Neural cell (in vitro differentiated cells): Measurements from ENCODE around the gene KCTD21. TPM values are rescaled to one million over a fixed set of nuclear protein-coding genes. Genes with fewer than 3 reads are reported as not detected.

Experiments
- H2AFZ ChIP-seq: fragments of 200-600, 300-800 bp; sonication (generic), shearing (Covaris generic); 2 replicates; pipeline ENCODE4 v1.6.0; 2014; ENCODE audit warnings: low read depth, mild to moderate bottlenecking, antibody characterized with exemption, low read length, moderate library complexity
- H3F3A ChIP-seq: fragments of 200-600 bp; shearing (Covaris generic); 2 replicates; pipeline ENCODE4 v1.6.1; 2016; ENCODE audit warnings: mild to moderate bottlenecking, moderate library complexity, mixed read lengths, antibody characterized with exemption, low read length; ENCODE audit not compliant: insufficient read depth, poor library complexity, severe bottlenecking
- H3K27ac ChIP-seq: fragments of 200-600, 300-800 bp; sonication (generic), shearing (Covaris generic); 2 replicates; pipeline ENCODE4 v1.5.1; 2014; ENCODE audit warnings: mild to moderate bottlenecking, low read length, moderate library complexity
- H3K27me3 ChIP-seq: fragments of 300-800, 200-600 bp; sonication (generic), shearing (Covaris generic); 2 replicates; pipeline ENCODE4 v1.6.0; 2014; ENCODE audit warnings: mild to moderate bottlenecking, low read depth, low read length, moderate library complexity; ENCODE audit not compliant: insufficient read depth
- H3K36me3 ChIP-seq: fragments of 300-800, 200-600 bp; sonication (generic), shearing (Covaris generic); 2 replicates; pipeline ENCODE4 v1.5.1; 2014; ENCODE audit warnings: mild to moderate bottlenecking, antibody characterized with exemption, low read length, moderate library complexity; ENCODE audit not compliant: insufficient read depth
- H3K4me2 ChIP-seq: fragments of 300-800, 200-600 bp; sonication (generic), shearing (Covaris generic); 2 replicates; pipeline ENCODE4 v1.6.0; 2014; ENCODE audit warnings: mild to moderate bottlenecking, low read length
- H3K4me3 ChIP-seq: fragments of 300-800, 200-600 bp; sonication (generic), shearing (Covaris generic); 2 replicates; pipeline ENCODE4 v1.5.1; 2014; ENCODE audit warnings: mild to moderate bottlenecking, low read length, moderate library complexity
- H3K79me2 ChIP-seq: fragments of 200-600 bp; shearing (Covaris generic); replicated peaks from 2 replicates; pipeline ENCODE4 v1.6.0; 2014; ENCODE audit warnings: mild to moderate bottlenecking, low read length, moderate library complexity; ENCODE audit not compliant: insufficient read depth
- H3K9ac ChIP-seq: fragments of 300-800, 200-600 bp; sonication (generic), shearing (Covaris generic); 2 replicates; pipeline ENCODE4 v1.6.1; 2016; ENCODE audit warnings: mild to moderate bottlenecking, low read length, mixed read lengths
- H3K9me2 ChIP-seq: fragments of 200-600 bp; shearing (Covaris generic); 2 replicates; pipeline ENCODE4 v1.6.1; 2016; ENCODE audit warnings: mild to moderate bottlenecking, low read length, mixed read lengths; ENCODE audit not compliant: insufficient read depth
- H3K9me3 ChIP-seq: fragments of 200-600, 300-800 bp; sonication (generic), shearing (Covaris generic); 2 replicates; pipeline ENCODE4 v1.6.1; 2016; ENCODE audit warnings: mild to moderate bottlenecking, mixed run types, low read length, moderate library complexity, mixed read lengths
- H4K20me1 ChIP-seq: fragments of 200-600 bp; shearing (Covaris generic); 2 replicates; pipeline ENCODE4 v1.6.1; 2016; ENCODE audit warnings: mild to moderate bottlenecking, mixed run types; ENCODE audit not compliant: insufficient read depth
- EP300 ChIP-seq: fragments of 450-650 bp; conservative IDR thresholded peaks from 2 replicates; pipeline ENCODE4 v1.6.1; 2014; ENCODE audit warnings: antibody characterized with exemption, mild to moderate bottlenecking, moderate library complexity; ENCODE audit not compliant: poor library complexity, severe bottlenecking
- EZH2 ChIP-seq: fragments of 200-600, 300-800 bp; shearing (Covaris generic), sonication (generic); IDR thresholded peaks from 2 replicates; pipeline ENCODE4 v1.6.1; 2014; ENCODE audit warnings: antibody characterized with exemption, low read length, borderline replicate concordance, mild to moderate bottlenecking; ENCODE audit not compliant: insufficient read depth, poor library complexity, severe bottlenecking
- MXI1 ChIP-seq: fragments of 450-650 bp; conservative IDR thresholded peaks from 2 replicates; pipeline ENCODE4 v1.6.1; 2014; ENCODE audit warnings: antibody characterized with exemption, mild to moderate bottlenecking; ENCODE audit not compliant: poor library complexity, severe bottlenecking
- POLR2AphosphoS5 ChIP-seq: IDR thresholded peaks from 2 replicates; pipeline ENCODE4 v1.6.1; 2012
- RAD21 ChIP-seq: fragments of 450-650 bp; conservative IDR thresholded peaks from 2 replicates; pipeline ENCODE4 v1.6.1; 2014; ENCODE audit warnings: antibody characterized with exemption, mild to moderate bottlenecking, moderate library complexity
- SMC3 ChIP-seq: fragments of 450-650 bp; conservative IDR thresholded peaks from 2 replicates; pipeline ENCODE4 v1.6.1; 2014; ENCODE audit warnings: antibody characterized with exemption, mild to moderate bottlenecking, moderate library complexity; ENCODE audit not compliant: poor library complexity
- TAF1 ChIP-seq: IDR thresholded peaks from 2 replicates; pipeline ENCODE4 v1.6.1; 2012; ENCODE audit warnings: low read depth
- polyA plus RNA-seq: library from polyadenylated mRNA; depleted of rRNA; stranded (reverse); fragments of >200 nt; gene quantifications from 2 replicates; pipeline ENCODE4 v1.2.3, GENCODE V29; 2014
- TF ChIP-seq, protein P1 (sequence below): fragments of 450-650 bp; IDR thresholded peaks from 2 replicates; pipeline ENCODE4 v1.5.1; 2014; ENCODE audit warnings: antibody characterized with exemption, mild to moderate bottlenecking, moderate library complexity; ENCODE audit not compliant: poor library complexity, severe bottlenecking
- TF ChIP-seq, protein P2 (sequence below): IDR thresholded peaks from 2 replicates; pipeline ENCODE4 v1.6.1; 2012; ENCODE audit warnings: borderline replicate concordance

Gene KCTD21
- polyA plus RNA-seq, 1 donor from 2014 or later: 1.4 TPM

DNA sequence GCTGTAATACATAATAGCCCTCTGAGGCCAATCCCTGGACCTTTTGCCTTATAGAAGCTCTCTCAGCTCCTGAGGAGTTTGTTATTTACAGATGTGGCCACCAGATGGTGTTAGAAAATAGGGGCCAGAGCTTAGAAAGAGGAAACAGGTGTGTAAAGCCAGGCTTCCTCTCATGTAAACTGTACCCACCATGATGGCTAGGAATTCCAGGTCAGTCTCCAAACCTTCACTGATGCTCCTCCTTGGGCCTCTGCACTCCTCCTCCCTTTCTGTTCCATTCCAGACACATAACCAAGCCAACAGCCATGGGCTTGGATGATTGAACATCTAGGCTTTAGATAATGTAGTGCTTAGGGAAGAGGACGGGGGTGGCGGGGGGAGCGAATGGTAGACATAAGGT lies 40.0 kb upstream of the KCTD21 start:
- H3K79me2 ChIP-seq: no peaks in the 10 kb centered on the region
- no peak overlapping the region for H3K4me3 ChIP-seq
- H3K9ac ChIP-seq: no peak overlapping the region
- H4K20me1 ChIP-seq: no peaks in the 10 kb centered on the region
- no peak overlapping the region for H3K4me2 ChIP-seq
- no peaks in the 10 kb centered on the region for H3K9me3 ChIP-seq
- no peaks in the 10 kb centered on the region for H3K27me3 ChIP-seq
- no peak for TF ChIP-seq POLR2AphosphoS5
- TF ChIP-seq, protein P1, sequence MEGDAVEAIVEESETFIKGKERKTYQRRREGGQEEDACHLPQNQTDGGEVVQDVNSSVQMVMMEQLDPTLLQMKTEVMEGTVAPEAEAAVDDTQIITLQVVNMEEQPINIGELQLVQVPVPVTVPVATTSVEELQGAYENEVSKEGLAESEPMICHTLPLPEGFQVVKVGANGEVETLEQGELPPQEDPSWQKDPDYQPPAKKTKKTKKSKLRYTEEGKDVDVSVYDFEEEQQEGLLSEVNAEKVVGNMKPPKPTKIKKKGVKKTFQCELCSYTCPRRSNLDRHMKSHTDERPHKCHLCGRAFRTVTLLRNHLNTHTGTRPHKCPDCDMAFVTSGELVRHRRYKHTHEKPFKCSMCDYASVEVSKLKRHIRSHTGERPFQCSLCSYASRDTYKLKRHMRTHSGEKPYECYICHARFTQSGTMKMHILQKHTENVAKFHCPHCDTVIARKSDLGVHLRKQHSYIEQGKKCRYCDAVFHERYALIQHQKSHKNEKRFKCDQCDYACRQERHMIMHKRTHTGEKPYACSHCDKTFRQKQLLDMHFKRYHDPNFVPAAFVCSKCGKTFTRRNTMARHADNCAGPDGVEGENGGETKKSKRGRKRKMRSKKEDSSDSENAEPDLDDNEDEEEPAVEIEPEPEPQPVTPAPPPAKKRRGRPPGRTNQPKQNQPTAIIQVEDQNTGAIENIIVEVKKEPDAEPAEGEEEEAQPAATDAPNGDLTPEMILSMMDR: peak; percentile 74
- TF ChIP-seq EP300: no peak
- peak; percentile 80 for TF ChIP-seq RAD21
- TF ChIP-seq, protein P2, sequence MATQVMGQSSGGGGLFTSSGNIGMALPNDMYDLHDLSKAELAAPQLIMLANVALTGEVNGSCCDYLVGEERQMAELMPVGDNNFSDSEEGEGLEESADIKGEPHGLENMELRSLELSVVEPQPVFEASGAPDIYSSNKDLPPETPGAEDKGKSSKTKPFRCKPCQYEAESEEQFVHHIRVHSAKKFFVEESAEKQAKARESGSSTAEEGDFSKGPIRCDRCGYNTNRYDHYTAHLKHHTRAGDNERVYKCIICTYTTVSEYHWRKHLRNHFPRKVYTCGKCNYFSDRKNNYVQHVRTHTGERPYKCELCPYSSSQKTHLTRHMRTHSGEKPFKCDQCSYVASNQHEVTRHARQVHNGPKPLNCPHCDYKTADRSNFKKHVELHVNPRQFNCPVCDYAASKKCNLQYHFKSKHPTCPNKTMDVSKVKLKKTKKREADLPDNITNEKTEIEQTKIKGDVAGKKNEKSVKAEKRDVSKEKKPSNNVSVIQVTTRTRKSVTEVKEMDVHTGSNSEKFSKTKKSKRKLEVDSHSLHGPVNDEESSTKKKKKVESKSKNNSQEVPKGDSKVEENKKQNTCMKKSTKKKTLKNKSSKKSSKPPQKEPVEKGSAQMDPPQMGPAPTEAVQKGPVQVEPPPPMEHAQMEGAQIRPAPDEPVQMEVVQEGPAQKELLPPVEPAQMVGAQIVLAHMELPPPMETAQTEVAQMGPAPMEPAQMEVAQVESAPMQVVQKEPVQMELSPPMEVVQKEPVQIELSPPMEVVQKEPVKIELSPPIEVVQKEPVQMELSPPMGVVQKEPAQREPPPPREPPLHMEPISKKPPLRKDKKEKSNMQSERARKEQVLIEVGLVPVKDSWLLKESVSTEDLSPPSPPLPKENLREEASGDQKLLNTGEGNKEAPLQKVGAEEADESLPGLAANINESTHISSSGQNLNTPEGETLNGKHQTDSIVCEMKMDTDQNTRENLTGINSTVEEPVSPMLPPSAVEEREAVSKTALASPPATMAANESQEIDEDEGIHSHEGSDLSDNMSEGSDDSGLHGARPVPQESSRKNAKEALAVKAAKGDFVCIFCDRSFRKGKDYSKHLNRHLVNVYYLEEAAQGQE: no peak
- TF ChIP-seq EZH2: no peak
- TF ChIP-seq TAF1: no peak
- no peak for TF ChIP-seq MXI1
- peak; percentile 89 for TF ChIP-seq SMC3
- H3F3A ChIP-seq: no peaks in the 10 kb centered on the region
- no peaks in the 10 kb centered on the region for H3K9me2 ChIP-seq
- no peak overlapping the region for H3K27ac ChIP-seq
- H3K36me3 ChIP-seq: peaks cover 6% of the 10 kb centered on the region
- no peak overlapping the region for H2AFZ ChIP-seq

DNA sequence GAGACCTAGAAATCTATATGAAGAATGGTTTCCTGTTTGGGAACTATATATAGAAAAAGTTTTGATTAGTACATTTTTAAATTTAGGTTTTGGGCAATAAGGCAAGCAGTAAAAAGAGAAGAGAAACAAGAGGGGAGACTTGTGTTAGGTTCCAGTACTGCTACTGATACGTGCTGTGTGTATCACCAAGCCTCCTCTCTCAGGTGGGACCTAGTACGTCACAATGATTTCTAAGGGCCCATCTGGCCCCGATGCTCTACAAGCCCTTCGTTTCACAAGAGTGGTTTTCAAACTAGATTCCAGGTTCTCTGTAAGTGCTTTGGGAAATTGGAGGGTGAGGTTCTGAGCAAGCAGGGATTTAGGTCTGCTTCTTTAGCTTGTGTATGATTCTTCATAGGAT lies 39.5 kb upstream of the KCTD21 start:
- Histone ChIP-seq H4K20me1 (no peaks in the 10 kb centered on the region), H3K4me3 (no peak overlapping the region), H2AFZ (no peak overlapping the region), H3K9me2 (no peaks in the 10 kb centered on the region), H3K9ac (no peak overlapping the region), H3K79me2 (no peaks in the 10 kb centered on the region), H3K36me3 (peaks cover 6% of the 10 kb centered on the region), H3K9me3 (no peaks in the 10 kb centered on the region), H3K4me2 (no peak overlapping the region), H3F3A (no peaks in the 10 kb centered on the region), H3K27me3 (no peaks in the 10 kb centered on the region), H3K27ac (no peak overlapping the region)
- TF ChIP-seq, protein P2: no peak
- no peak for TF ChIP-seq EZH2
- no peak for TF ChIP-seq MXI1
- TF ChIP-seq TAF1: no peak
